ENCODE data around the gene DCAF12.
"Not testable (repeated sequence)": the region's sequence is repeated elsewhere in the genome, so short reads cannot be mapped to it uniquely, and the experiment has no call there.

Gene DCAF12

DNA sequence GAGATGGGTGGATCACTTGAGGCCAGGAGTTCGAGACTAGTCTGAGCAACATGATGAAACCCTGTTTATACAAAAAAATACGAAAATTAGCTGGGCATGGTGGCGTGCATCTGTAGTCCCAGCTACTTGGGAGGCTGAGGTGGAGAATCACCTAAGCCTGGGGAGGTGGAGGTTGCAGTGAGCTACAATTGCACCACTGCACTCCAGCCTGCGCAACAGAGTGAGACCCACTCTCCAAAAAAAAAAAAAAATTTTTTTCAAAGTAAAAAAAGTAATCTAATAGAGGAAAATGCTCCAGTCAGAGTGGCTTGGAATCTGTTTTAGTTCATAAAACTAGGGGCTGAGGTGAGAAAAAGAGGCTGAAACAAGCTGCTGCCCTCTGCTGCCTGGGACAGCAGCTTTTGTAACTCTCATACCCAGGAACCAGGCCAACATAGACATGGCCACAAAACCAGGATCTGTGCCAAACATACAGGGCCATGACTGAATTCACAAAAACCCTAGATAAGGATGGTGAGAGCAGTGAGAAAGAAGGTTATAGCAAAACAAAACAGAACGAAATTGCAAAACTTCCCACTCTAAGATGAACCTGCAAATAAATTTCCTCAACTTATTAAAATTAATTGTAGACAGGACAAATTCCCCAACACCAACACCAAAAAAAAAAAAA is 13.1 kb upstream of the DCAF12 start:
- Histone ChIP-seq H3K4me2 (ENCODE audit: insufficient read depth, low read length) (no peak overlapping the region), H3K4me1 (ENCODE audit: insufficient read depth, low read length) (no peaks in the 10 kb centered on the region), H3K9ac (ENCODE audit: low read depth, low read length) (no peak overlapping the region), H3K27ac (ENCODE audit: low read length) (no peak overlapping the region), H4K20me1 (ENCODE audit: insufficient read depth, low read length) (no peaks in the 10 kb centered on the region), H3K79me2 (ENCODE audit: insufficient read depth, low read length) (no peaks in the 10 kb centered on the region), H3K4me3 (ENCODE audit: low read depth in 1 of 2, low read length in 2 of 2) (no peak overlapping the region), H3K36me3 (ENCODE audit: insufficient read depth, low read length) (no peaks in the 10 kb centered on the region), H3K9me3 (ENCODE audit: insufficient read depth, low read length, severe bottlenecking) (no peaks in the 10 kb centered on the region), H3K27me3 (ENCODE audit: insufficient read depth, low read length, poor library complexity) (no peaks in the 10 kb centered on the region), H2AFZ (ENCODE audit: low read depth, low read length) (no peak overlapping the region)
- DNase-seq (no peak), ATAC-seq (ENCODE audit: insufficient read depth, low read depth) (no peak; the same call in 2 of the 3 replicates)
- TF ChIP-seq, protein P1, sequence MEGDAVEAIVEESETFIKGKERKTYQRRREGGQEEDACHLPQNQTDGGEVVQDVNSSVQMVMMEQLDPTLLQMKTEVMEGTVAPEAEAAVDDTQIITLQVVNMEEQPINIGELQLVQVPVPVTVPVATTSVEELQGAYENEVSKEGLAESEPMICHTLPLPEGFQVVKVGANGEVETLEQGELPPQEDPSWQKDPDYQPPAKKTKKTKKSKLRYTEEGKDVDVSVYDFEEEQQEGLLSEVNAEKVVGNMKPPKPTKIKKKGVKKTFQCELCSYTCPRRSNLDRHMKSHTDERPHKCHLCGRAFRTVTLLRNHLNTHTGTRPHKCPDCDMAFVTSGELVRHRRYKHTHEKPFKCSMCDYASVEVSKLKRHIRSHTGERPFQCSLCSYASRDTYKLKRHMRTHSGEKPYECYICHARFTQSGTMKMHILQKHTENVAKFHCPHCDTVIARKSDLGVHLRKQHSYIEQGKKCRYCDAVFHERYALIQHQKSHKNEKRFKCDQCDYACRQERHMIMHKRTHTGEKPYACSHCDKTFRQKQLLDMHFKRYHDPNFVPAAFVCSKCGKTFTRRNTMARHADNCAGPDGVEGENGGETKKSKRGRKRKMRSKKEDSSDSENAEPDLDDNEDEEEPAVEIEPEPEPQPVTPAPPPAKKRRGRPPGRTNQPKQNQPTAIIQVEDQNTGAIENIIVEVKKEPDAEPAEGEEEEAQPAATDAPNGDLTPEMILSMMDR (IDR thresholded peaks at IDR 0.05; ENCODE audit: borderline replicate concordance, extremely low read depth, low read length, poor library complexity, severe bottlenecking) = no peak
- TF ChIP-seq EZH2 (IDR thresholded peaks at IDR 0.05; ENCODE audit: borderline replicate concordance, low read depth, low read length, severe bottlenecking) = no peak

DNA sequence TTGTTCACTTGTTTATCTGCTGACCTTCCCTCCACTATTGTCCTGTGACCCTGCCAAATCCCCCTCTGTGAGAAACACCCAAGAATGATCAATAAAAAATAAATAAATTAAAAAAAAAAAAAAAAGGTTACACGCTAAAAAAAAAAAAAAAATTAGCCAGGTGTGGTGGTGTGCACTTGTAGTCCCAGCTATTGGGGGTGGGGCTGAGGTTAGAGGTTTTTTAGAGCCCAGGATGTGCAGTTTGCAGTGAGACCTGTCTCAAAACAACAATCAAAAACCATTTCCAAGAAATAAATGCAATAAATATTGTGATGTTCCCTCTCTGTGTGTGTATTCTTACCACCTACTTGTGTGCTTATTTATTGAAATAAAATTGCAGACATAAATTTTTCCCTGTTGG is 12.1 kb upstream of the DCAF12 start:
- not testable (repeated sequence) for H3K4me1 ChIP-seq (ENCODE audit: insufficient read depth, low read length); H3K79me2 ChIP-seq (ENCODE audit: insufficient read depth, low read length); H3K27ac ChIP-seq (ENCODE audit: low read length); H3K36me3 ChIP-seq (ENCODE audit: insufficient read depth, low read length); H3K4me2 ChIP-seq (ENCODE audit: insufficient read depth, low read length); H3K4me3 ChIP-seq (ENCODE audit: low read depth in 1 of 2, low read length in 2 of 2); H3K9me3 ChIP-seq (ENCODE audit: insufficient read depth, low read length, severe bottlenecking); H3K9ac ChIP-seq (ENCODE audit: low read depth, low read length); H2AFZ ChIP-seq (ENCODE audit: low read depth, low read length); ATAC-seq (ENCODE audit: insufficient read depth, low read depth); H3K27me3 ChIP-seq (ENCODE audit: insufficient read depth, low read length, poor library complexity); H4K20me1 ChIP-seq (ENCODE audit: insufficient read depth, low read length); DNase-seq

DNA sequence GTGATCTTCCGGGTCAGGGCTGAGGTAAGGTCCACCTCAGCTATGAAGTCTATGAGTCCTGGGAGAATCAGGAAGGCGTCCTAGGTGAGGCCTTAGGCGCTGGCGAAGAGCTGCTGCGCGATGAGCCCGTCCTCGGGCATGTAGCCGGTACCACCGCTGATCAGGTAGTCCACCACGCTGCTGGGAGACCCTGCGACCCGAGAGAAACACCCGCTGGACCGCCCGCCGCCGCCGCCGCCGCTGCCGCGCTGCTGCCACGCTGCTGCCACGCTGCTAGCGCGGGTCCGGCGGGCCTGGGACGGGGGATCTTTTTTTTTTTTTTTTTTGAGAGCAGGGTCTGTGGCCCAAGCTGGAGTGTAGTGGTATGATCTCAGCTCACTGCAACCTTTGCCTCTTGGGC is 8.0 kb upstream of the DCAF12 start:
- ATAC-seq (ENCODE audit: insufficient read depth, low read depth) (no peak), DNase-seq (no peak)
- TF ChIP-seq, protein P1 (IDR thresholded peaks at IDR 0.05; ENCODE audit: borderline replicate concordance, extremely low read depth, low read length, poor library complexity, severe bottlenecking) = no peak
- TF ChIP-seq EZH2 (IDR thresholded peaks at IDR 0.05; ENCODE audit: borderline replicate concordance, low read depth, low read length, severe bottlenecking) = no peak
- no peak overlapping the region for H3K4me2 ChIP-seq (ENCODE audit: insufficient read depth, low read length)
- H3K36me3 ChIP-seq (ENCODE audit: insufficient read depth, low read length) = no peaks in the 10 kb centered on the region
- no peaks in the 10 kb centered on the region for H3K4me1 ChIP-seq (ENCODE audit: insufficient read depth, low read length)
- H3K9me3 ChIP-seq (ENCODE audit: insufficient read depth, low read length, severe bottlenecking) = no peaks in the 10 kb centered on the region
- no peak overlapping the region for H3K27ac ChIP-seq (ENCODE audit: low read length)
- H4K20me1 ChIP-seq (ENCODE audit: insufficient read depth, low read length) = no peaks in the 10 kb centered on the region
- H3K79me2 ChIP-seq (ENCODE audit: insufficient read depth, low read length) = no peaks in the 10 kb centered on the region
- no peak overlapping the region for H3K4me3 ChIP-seq (ENCODE audit: low read depth in 1 of 2, low read length in 2 of 2)
- H3K9ac ChIP-seq (ENCODE audit: low read depth, low read length) = no peak overlapping the region
- no peak overlapping the region for H2AFZ ChIP-seq (ENCODE audit: low read depth, low read length)
- no peaks in the 10 kb centered on the region for H3K27me3 ChIP-seq (ENCODE audit: insufficient read depth, low read length, poor library complexity)

DNA sequence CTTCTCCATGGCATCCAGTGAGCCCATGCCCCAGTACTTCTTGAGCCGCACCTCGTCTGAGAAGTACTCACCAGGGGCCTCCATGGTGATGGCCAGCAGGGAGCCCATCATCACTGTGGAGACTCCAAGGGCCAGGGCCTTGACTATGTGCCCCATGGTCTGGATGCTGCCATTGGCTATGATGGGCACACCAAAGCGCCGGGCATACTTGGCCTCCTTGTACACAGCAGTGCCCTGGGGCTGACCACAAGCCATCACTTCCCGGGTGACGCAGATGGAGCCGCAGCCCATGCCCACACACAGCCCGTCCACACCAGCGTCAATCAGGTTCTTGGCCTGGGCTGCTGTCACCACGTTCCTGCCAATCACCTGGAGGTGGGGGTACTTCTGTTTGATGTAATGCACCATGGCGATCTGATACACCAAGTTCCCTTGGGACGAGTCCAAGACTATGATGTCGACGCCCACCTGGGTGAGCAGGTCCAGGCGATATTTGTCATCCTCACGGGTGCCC is 7.0 kb upstream of the DCAF12 start:
- no peak for TF ChIP-seq EZH2 (IDR thresholded peaks at IDR 0.05; ENCODE audit: borderline replicate concordance, low read depth, low read length, severe bottlenecking)
- TF ChIP-seq, protein P1 (IDR thresholded peaks at IDR 0.05; ENCODE audit: borderline replicate concordance, extremely low read depth, low read length, poor library complexity, severe bottlenecking) = no peak
- Histone ChIP-seq H3K36me3 (ENCODE audit: insufficient read depth, low read length) (no peaks in the 10 kb centered on the region), H3K79me2 (ENCODE audit: insufficient read depth, low read length) (no peaks in the 10 kb centered on the region)

More for the DNA sequence above, 7.0 kb upstream of the DCAF12 start:
- H3K27me3 ChIP-seq (ENCODE audit: insufficient read depth, low read length, poor library complexity) = no peaks in the 10 kb centered on the region
- no peaks in the 10 kb centered on the region for H4K20me1 ChIP-seq (ENCODE audit: insufficient read depth, low read length)
- no peak overlapping the region for H3K9ac ChIP-seq (ENCODE audit: low read depth, low read length)
- H2AFZ ChIP-seq (ENCODE audit: low read depth, low read length) = no peak overlapping the region
- no peaks in the 10 kb centered on the region for H3K9me3 ChIP-seq (ENCODE audit: insufficient read depth, low read length, severe bottlenecking)
- H3K4me2 ChIP-seq (ENCODE audit: insufficient read depth, low read length) = no peak overlapping the region
- DNase-seq (no peak), ATAC-seq (ENCODE audit: insufficient read depth, low read depth) (no peak)
- no peak overlapping the region for H3K27ac ChIP-seq (ENCODE audit: low read length)
- H3K4me3 ChIP-seq (ENCODE audit: low read depth in 1 of 2, low read length in 2 of 2) = no peak overlapping the region
- H3K4me1 ChIP-seq (ENCODE audit: insufficient read depth, low read length) = no peaks in the 10 kb centered on the region
